ENCODE results near the gene C1orf167.

Gene C1orf167

DNA sequence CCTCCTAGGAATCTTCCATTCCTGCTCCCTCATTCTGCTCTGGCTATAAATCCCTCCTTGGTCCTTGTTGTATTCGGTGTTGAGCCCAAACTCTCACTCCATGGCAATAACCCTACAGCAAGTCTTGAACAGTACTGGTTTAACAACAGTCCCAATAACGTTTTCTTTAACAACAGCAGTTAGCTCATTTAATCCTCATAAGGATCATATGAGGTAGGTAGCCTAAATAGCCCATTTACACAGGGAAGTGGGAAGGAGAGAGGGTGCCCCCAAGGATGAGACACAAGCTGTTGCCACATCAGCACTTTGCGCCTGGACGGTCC, 26.5 kb upstream of the C1orf167 start:
- TF ChIP-seq, protein P1, sequence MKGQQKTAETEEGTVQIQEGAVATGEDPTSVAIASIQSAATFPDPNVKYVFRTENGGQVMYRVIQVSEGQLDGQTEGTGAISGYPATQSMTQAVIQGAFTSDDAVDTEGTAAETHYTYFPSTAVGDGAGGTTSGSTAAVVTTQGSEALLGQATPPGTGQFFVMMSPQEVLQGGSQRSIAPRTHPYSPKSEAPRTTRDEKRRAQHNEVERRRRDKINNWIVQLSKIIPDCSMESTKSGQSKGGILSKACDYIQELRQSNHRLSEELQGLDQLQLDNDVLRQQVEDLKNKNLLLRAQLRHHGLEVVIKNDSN (IDR thresholded peaks at IDR 0.05): no peak
- no peak for TF ChIP-seq EGR1 (IDR thresholded peaks at IDR 0.05)
- TF ChIP-seq CEBPB (IDR thresholded peaks at IDR 0.05): no peak
- TF ChIP-seq, protein P2, sequence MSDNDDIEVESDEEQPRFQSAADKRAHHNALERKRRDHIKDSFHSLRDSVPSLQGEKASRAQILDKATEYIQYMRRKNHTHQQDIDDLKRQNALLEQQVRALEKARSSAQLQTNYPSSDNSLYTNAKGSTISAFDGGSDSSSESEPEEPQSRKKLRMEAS (IDR thresholded peaks at IDR 0.05): no peak
- no peak for TF ChIP-seq RAD21 (IDR thresholded peaks at IDR 0.05; ENCODE audit: low read depth)
- no peak for TF ChIP-seq CREB1 (IDR thresholded peaks at IDR 0.05; ENCODE audit: low read depth)
- TF ChIP-seq TCF12 (IDR thresholded peaks at IDR 0.05; ENCODE audit: low read depth): no peak
- TF ChIP-seq EP300 (IDR thresholded peaks at IDR 0.05; ENCODE audit: borderline replicate concordance): no peak
- no peak for TF ChIP-seq YY1 (IDR thresholded peaks at IDR 0.05; ENCODE audit: low read depth)
- no peak for TF ChIP-seq TAF1 (IDR thresholded peaks at IDR 0.05; ENCODE audit: low read depth)
- TF ChIP-seq, protein P3, sequence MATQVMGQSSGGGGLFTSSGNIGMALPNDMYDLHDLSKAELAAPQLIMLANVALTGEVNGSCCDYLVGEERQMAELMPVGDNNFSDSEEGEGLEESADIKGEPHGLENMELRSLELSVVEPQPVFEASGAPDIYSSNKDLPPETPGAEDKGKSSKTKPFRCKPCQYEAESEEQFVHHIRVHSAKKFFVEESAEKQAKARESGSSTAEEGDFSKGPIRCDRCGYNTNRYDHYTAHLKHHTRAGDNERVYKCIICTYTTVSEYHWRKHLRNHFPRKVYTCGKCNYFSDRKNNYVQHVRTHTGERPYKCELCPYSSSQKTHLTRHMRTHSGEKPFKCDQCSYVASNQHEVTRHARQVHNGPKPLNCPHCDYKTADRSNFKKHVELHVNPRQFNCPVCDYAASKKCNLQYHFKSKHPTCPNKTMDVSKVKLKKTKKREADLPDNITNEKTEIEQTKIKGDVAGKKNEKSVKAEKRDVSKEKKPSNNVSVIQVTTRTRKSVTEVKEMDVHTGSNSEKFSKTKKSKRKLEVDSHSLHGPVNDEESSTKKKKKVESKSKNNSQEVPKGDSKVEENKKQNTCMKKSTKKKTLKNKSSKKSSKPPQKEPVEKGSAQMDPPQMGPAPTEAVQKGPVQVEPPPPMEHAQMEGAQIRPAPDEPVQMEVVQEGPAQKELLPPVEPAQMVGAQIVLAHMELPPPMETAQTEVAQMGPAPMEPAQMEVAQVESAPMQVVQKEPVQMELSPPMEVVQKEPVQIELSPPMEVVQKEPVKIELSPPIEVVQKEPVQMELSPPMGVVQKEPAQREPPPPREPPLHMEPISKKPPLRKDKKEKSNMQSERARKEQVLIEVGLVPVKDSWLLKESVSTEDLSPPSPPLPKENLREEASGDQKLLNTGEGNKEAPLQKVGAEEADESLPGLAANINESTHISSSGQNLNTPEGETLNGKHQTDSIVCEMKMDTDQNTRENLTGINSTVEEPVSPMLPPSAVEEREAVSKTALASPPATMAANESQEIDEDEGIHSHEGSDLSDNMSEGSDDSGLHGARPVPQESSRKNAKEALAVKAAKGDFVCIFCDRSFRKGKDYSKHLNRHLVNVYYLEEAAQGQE (IDR thresholded peaks at IDR 0.05; ENCODE audit: low read depth): no peak
- TF ChIP-seq ZBTB7A (IDR thresholded peaks at IDR 0.05; ENCODE audit: low read depth): no peak
- TF ChIP-seq NFIC (IDR thresholded peaks at IDR 0.05): no peak
- no peak for TF ChIP-seq TEAD4 (IDR thresholded peaks at IDR 0.05)
- TF ChIP-seq FOXM1 (IDR thresholded peaks at IDR 0.05; ENCODE audit: borderline replicate concordance, low read depth): no peak

DNA sequence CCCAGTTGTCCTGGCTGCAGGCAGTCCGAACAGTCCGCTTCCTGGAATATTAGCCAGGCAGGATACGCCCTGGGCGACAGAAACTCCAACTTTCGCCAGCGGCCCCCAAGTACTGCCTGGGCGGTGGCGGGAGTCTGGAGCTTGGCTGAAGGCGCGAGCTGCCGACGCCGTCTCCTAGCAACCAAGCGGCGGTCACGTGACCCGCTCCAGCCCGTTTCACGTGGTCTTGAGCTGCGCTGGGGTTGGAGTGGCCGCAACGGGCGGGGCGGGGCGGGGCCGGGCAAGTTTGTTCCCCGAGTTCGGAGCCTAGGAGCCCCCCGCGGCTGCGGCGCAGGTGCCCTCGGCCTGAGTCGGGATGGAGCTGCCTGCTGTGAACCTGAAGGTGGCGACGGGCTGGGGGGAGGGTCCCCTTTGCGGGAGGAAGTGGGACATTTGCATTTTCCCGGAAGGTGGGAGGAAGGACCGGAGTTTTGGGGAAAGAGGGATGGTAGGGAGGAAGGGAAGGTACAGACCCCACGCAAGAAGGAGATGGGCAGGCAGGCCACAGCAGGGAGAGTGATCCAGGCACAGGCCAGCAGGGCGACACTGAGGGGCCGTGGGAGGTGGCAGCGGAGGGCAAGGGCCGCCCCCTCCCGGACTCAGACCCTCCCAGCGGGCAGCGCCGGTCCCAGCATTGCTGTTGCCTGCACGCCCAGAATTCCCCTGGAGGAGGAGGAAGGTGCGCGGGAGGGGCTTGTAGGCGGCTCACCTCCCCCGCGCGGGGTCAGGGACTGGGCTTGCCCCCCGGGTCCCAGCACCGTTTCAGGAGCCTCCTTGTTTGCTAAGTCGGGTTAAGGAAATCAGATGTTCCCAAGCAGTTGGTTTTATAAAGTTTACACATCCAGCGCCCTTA, 25.9 kb upstream of the C1orf167 start, which contains the start of gene AGTRAP:
Gene AGTRAP, plus strand, starts transcription at position 283 of the 892 bp plus-strand sequence. Its CDS starts 73 bp downstream, at position 356.
- TF ChIP-seq, protein P2 (IDR thresholded peaks at IDR 0.05): peak; percentile 67
- TF ChIP-seq, protein P1 (IDR thresholded peaks at IDR 0.05): peak; percentile 98
- TF ChIP-seq EGR1 (IDR thresholded peaks at IDR 0.05) (no peak), NFIC (IDR thresholded peaks at IDR 0.05) (no peak), TAF1 (IDR thresholded peaks at IDR 0.05; ENCODE audit: low read depth) (peak; percentile 33), ZBTB7A (IDR thresholded peaks at IDR 0.05; ENCODE audit: low read depth) (peak; percentile 90), CREB1 (IDR thresholded peaks at IDR 0.05; ENCODE audit: low read depth) (no peak), YY1 (IDR thresholded peaks at IDR 0.05; ENCODE audit: low read depth) (no peak), TEAD4 (IDR thresholded peaks at IDR 0.05) (no peak), EP300 (IDR thresholded peaks at IDR 0.05; ENCODE audit: borderline replicate concordance) (0 out of 2 replicates have a peak, but pooled peaks have one; percentile 18), RAD21 (IDR thresholded peaks at IDR 0.05; ENCODE audit: low read depth) (no peak)
- TF ChIP-seq, protein P3 (IDR thresholded peaks at IDR 0.05; ENCODE audit: low read depth): 0 out of 2 replicates have a peak, but pooled peaks have one; percentile 0

DNA sequence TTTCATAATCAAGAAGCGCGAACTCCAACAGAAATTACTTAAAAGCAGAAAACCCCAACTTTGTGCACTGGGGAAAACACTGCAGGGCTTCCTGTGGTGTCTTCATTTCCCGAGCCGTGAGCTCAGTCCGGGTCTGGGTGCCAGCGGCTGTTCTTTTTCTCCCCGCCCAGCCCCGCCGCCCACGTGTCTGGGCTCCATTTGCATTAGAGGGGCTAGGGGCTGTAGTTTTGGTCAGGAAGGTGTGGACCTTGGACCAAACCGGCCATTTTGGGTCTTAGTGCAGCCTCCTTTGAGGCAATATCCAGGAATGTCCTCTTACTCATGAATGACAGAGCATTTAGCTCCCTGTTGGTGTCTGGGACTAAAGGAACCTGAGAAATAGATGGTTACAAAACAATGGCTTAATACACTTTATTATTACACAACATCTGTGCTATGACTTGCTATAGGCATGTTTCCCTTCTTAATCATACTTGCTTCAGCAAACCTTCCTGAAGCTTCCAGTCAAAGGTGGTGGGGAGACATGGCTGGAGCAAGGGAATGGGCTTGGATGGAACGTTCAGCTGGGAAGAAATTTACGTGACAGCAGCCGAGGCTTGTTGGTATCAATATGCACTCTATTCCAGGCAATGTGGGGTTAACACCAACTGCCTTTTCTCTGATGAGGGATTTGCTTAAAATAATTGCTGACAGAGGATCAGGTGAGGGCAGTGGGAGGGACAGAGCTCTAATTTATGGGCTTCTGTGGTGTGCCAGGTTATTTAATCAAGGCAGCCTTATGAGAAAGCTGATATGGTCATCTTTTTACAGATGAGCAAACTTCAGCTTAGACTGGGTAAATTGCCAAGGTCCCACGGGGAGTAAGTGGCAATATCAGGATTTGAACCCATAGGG, 25.0 kb upstream of the C1orf167 start:
- TF ChIP-seq, protein P2 (IDR thresholded peaks at IDR 0.05): peak; percentile 61
- peak; percentile 22; the same call in 1 of the 2 replicates for TF ChIP-seq TEAD4 (IDR thresholded peaks at IDR 0.05)
- TF ChIP-seq, protein P3 (IDR thresholded peaks at IDR 0.05; ENCODE audit: low read depth): no peak
- peak; percentile 67; the same call in 1 of the 2 replicates for TF ChIP-seq CEBPB (IDR thresholded peaks at IDR 0.05)
- peak; percentile 57; the same call in 1 of the 2 replicates for TF ChIP-seq YY1 (IDR thresholded peaks at IDR 0.05; ENCODE audit: low read depth)
- peak; percentile 73 for TF ChIP-seq EGR1 (IDR thresholded peaks at IDR 0.05)
- peak; percentile 74 for TF ChIP-seq NFIC (IDR thresholded peaks at IDR 0.05)
- no peak for TF ChIP-seq TAF1 (IDR thresholded peaks at IDR 0.05; ENCODE audit: low read depth)
- no peak for TF ChIP-seq CREB1 (IDR thresholded peaks at IDR 0.05; ENCODE audit: low read depth)
- peak; percentile 49; the same call in 1 of the 2 replicates for TF ChIP-seq EP300 (IDR thresholded peaks at IDR 0.05; ENCODE audit: borderline replicate concordance)
- TF ChIP-seq, protein P1 (IDR thresholded peaks at IDR 0.05): peak; percentile 42
- TF ChIP-seq TCF12 (IDR thresholded peaks at IDR 0.05; ENCODE audit: low read depth): 0 out of 2 replicates have a peak, but pooled peaks have one; percentile 31

Data from Ishikawa (cell line).